ENCODE measurements around the gene SEMA4F.
"Not testable (repeated sequence)": the region's sequence is repeated elsewhere in the genome, so short reads cannot be mapped to it uniquely, and the experiment has no call there.

SEMA4F gene, protein sequence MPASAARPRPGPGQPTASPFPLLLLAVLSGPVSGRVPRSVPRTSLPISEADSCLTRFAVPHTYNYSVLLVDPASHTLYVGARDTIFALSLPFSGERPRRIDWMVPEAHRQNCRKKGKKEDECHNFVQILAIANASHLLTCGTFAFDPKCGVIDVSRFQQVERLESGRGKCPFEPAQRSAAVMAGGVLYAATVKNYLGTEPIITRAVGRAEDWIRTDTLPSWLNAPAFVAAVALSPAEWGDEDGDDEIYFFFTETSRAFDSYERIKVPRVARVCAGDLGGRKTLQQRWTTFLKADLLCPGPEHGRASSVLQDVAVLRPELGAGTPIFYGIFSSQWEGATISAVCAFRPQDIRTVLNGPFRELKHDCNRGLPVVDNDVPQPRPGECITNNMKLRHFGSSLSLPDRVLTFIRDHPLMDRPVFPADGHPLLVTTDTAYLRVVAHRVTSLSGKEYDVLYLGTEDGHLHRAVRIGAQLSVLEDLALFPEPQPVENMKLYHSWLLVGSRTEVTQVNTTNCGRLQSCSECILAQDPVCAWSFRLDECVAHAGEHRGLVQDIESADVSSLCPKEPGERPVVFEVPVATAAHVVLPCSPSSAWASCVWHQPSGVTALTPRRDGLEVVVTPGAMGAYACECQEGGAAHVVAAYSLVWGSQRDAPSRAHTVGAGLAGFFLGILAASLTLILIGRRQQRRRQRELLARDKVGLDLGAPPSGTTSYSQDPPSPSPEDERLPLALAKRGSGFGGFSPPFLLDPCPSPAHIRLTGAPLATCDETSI

GRCh38 chr2:74653985-74654882, at the start of gene SEMA4F:
TSS of gene SEMA4F (plus strand) at chr2:74654247. CDS start at chr2:74654377, 130 bp downstream.
- peak; percentile 97 for DNase-seq

GRCh38 chr2:74606927-74607326, 47.1 kb upstream of the SEMA4F start:
- no peak for DNase-seq

DNA sequence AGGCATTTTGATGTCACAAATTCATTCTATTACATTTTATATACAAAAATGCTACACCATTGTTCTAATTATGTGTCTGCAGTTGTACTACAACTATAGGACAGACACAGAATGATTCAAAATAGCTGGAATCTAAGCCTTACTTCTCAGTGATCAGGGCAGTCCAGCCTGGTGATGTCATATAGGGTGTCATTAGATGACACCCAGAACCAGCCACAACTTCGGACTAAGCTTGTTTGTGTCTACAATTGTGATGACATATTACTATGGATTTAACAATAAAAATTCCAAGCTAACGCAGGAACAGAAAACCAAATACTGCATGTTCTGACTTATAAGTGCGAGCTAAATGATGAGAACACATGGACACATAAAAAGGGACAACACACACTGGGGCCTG, 36.9 kb upstream of the SEMA4F start:
- no peak for DNase-seq

GRCh38 chr2:74618410-74619083, 35.5 kb upstream of the SEMA4F start:
- DNase-seq, result no peak

DNA sequence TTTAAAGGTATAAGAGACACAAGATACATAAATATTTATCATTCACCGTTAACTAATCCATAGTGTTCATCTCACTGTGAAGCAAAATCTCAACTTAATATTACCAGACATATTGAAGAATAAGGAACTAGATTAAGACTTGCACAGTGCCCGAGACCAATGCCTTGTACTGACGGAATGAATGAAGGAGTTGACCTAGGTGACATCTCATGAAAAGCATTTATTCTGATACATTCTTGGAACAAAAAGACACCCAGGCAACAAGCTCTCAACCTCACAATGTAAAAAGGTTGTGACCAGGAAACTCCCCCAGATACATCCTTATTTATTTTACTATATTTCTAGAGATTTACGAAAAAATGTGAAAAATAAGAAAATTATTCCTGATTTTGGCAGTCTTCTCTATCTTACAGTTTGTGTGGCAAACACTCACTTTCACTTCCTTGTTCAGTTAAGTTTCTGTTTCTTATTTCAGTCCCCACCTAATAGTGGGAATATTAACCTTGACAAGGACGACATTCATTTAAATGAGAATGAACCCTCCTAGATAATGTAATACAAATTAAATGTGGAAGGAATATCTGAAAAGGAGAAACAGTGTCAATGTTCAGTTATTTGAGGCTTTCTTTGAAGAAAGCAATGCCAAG, 34.3 kb upstream of the SEMA4F start:
- DNase-seq, result no peak

DNA sequence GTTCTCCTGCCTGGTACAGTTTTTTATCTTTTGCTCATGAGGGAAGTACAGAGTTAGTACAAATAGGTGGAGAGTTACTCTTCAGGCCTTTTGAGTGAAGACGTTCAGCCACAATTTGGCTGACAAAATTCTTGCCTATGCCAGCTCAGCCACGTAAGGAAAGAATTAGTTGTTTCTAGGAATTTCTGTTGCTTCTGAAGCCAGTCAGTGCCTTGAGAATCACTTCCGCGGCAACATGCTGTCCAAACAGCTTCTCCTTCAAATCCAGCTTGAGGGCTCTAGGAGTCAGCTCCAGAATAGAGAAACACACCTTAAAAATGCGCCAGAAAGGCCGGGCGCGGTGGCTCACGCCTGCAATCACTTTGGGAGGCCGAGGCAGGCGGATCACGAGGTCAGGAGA, 33.4 kb upstream of the SEMA4F start:
- DNase-seq, result no peak

DNA sequence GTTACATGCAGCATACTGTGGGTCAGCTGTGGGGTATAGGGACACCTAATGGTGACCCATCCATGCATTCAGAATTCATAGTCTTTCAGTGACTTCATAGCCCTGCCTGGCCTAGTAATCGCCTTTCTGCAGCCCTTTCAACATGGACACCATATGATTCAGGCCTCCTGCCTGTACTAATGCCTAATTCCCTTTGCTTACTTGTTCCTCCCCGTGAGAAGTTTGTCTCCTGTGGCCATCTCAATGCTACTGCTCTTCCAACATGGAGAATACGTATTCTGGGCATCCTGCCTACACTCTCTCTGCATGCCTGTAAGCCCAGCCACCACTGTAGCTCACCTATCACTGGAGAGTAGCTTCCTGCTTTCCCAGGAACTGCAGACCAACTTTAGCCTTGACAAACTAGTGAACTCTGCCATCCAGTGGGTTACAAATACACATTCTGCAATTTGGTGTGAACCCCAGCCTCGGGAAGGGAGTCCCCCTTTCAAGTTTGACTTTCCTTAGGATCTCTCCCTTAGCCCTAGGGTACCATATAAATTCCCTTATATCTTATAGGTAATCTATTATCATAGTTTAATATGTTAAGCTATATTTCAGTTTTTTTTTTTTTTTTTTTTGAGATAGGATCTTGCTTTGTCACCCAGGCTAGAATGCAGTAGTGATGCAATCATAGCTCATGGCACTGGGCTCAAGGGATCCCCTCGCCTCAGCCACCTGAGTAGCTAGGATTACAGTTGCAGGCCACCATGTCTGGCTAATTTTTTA, 28.2 kb upstream of the SEMA4F start:
- DNase-seq, result no peak

GRCh38 chr2:74628538-74629105, 25.4 kb upstream of the SEMA4F start:
- DNase-seq, result no peak

GRCh38 chr2:74630454-74630853, 23.6 kb upstream of the SEMA4F start:
- not testable (repeated sequence) for DNase-seq

DNA sequence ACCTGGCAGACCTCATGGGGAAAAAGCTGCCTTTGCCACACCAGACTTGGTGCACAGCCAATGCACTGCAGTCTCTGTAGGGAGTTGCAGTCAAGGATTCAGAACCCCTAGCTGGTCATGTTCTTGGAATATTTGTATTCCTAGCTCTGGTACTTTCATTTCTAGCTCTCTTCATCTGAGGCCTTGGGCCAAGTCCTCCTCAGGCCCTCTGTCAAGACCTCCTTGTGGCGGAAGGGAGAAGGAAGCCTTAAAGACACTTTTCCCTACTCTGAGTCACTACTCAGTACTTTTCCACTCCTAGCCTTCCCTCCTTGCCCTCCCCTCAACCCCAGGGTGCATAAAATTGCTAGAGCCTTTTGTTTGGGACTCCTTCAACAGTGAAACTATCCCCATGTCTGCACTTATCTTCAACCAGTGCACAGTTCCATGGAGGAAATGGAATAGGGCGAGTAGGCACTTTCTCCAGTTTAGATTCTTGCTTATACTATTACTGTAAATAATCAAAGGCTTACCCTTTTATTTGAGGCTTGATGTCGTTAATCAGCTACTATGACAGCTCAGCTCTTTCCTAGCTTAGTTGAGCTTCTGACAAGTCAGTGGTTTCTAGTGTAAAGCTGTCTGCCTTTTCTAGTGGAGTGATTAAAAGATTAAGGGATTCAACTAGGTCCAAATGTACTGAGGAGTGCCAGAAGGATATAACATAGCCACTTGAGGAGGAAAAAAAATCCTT, 21.7 kb upstream of the SEMA4F start:
- no peak for DNase-seq

GRCh38 chr2:74632939-74633312, 21.1 kb upstream of the SEMA4F start:
- DNase-seq, result no peak

DNA sequence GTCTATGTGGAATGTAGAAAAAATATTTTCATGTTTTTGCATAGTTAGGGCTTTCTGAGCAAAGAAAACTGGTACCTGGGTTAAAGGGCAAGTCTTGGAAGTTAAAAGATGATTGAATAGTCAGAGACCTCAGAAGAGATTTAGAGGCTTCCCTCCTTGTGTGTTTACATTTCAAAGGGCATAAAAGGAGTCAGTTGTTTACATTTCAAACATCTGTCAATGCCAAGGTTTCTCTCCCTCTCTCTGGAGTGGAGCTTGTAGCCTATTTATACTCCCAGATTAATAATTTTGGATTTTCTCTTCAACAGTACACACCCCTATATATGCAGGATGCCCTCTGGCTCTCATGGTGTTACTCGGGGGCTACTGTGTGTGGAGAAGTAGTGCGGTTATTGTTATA, 14.5 kb upstream of the SEMA4F start:
- DNase-seq, result no peak

DNA sequence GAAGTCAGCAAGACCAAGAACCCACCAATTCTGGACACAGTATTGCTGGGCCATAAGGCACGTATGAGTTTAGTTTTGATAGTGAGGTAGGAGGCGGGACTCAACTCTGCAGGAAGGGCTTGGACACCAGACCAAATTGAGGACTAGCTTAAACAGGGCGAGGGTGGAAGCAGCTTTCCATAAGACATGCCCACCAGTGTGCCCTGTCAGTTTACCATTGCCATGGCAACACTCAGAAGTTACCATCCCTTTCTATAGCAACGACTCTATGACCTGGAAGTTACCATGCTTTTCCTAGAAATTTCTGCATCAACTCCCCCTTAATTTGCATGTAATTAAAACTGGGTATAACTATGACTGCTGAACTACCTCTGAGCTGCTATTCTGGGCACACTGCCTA, 8.7 kb upstream of the SEMA4F start:
- no peak for DNase-seq

DNA sequence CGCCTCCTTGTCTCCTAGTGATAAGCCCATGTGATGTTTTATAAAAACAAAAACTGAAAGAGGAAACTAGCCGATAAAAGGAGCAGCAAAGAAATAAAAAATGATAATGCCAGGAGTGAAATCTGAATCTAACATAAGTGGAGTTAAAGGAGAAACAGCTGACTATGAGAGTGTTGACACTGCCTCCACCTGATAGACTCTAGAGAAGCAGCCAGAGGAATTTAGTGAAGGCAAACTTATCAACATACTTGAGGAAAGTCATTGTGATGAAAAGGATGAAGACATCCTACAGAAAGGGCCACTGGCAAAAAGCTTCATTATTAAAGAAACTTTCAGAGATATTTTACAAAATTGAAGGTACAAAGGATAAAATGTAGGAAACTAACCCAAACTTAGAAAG, 7.8 kb upstream of the SEMA4F start:
- no peak for DNase-seq

- no peak for DNase-seq
These were observed 7.1 kb upstream of the SEMA4F start for GRCh38 chr2:74646834-74647482.

GRCh38 chr2:74648009-74648443, 6.0 kb upstream of the SEMA4F start, which contains the start of gene M1AP:
TSS of gene M1AP (minus strand) at chr2:74648330. CDS start at chr2:74640275, 8,055 bp downstream.
- DNase-seq, result no peak

DNA sequence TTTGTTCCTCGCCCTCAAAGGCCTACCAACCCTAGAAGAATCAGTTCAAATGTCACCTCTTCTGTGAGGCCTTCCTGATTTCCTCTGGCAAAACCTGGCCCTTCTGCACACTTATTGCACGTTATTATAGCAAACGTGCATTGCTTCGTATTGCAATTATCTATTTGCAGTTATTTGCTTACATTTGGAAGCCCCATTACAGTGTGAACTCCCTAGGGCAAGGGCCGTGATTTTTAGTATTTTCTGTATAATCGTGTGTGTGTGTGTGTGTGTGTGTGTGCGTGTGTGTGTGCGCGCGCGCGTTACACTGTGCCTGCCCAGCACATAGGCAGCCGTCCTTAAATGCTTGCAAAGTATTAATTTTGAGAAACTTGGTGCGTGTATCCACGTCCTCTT, 460 bp upstream of the SEMA4F start:
- no peak for DNase-seq

GRCh38 chr2:74655579-74655978, 1.5 kb downstream of the SEMA4F start:
- DNase-seq, result no peak

- DNase-seq, result no peak
These were observed 4.5 kb downstream of the SEMA4F start for GRCh38 chr2:74658516-74658915.

Measured in left hindlimb (tissue), 1 donor.